ENCODE results near the gene LRFN2.

LRFN2 gene

GRCh38 chr6:40343318-40343876 is 243.8 kb downstream of the LRFN2 start:
- DNase-seq, result no peak

DNA sequence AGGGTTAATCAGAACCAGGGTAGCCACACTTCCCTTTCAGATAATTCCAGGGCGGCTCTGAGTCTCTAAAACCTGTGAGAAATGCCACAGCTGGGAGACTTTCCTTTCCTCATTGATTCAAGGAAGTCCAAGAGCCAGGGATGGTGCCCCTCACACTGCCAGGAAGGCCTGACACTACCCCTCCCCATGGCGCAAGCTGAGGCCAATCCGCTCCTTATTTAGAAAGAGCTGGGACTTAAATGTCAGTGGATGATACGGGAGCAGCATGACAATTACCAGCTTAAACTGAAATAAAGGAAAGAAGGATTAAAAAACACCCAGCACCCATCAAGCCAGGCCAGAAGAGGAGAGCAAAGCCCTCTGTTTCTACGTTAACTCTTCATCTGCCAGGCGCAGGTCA is 244.4 kb downstream of the LRFN2 start:
- no peak for DNase-seq

DNA sequence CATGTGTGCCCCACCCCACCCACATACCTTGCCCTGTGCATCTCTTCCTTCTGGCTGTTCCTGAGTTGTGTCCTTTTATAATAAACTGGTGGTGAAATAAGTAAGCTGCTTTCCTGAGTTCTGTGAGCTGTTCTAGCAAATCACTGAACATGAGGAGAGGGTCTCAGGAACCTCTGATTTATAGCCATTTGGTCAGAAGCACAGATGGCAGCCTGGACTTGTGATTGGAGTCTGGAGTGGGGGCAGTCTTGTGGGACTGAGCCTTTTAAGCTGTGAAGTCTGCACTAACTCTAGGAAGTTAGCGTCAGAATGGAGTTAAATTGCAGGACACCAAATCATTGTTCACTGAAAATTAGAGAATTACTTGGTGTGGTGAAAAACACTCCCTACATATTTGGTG is 245.4 kb downstream of the LRFN2 start:
- no peak for DNase-seq
